Endothelial cell of umbilical vein (primary cell): Measurements from ENCODE around the gene STT3B. TPM values are rescaled to one million over a fixed set of nuclear protein-coding genes. Genes with fewer than 3 reads are reported as not detected.

Source experiments
- BruUV-seq: library from RNA; stranded (reverse); fragments of 400-500 nt; replicated peaks from 2 replicates; lab custom pipeline; 2021; lab: Mats Ljungman, UMichigan
- CTCF ChIA-PET: fragments of 300-600, 350-600 bp; sonication (Branson Sonifier 250); formaldehyde crosslinking; loops from one replicate; lab custom pipeline; 2021; ENCODE audit warnings: antibody characterized with exemption, inconsistent platforms; lab: Charles Lee
- POLR2A ChIA-PET: fragments of 300-600, 350-600 bp; sonication (Branson Sonifier 250); formaldehyde crosslinking; loops from one replicate; lab custom pipeline; 2021; ENCODE audit warnings: antibody characterized with exemption, inconsistent platforms; lab: Charles Lee
- DNase-seq: peaks from one replicate; pipeline ENCODE4 v3.0.0-alpha.2; 2011; ENCODE audit warnings: low read depth, low spot score
- FAIRE-seq: peaks from 2 replicates; lab custom pipeline; 2011; peaks lifted over from hg19 to GRCh38; lab: Jason Lieb, UNC
- H2AFZ ChIP-seq: 2 replicates; pipeline ENCODE4 v1.6.0; 2012; ENCODE audit warnings: low read depth, low read length, control low read depth, inconsistent platforms
- H3K27ac ChIP-seq: 2 replicates; pipeline ENCODE4 v1.5.1; 2011; ENCODE audit warnings: low read depth, mild to moderate bottlenecking, control low read depth, low read length, moderate library complexity; ENCODE audit not compliant: insufficient read depth
- H3K27me3 ChIP-seq, 2 experiments: 2 replicates each; pipeline versions ENCODE4 v1.6.0 to v1.6.1; 2011; ENCODE audit warnings: low read length in 2 of 2, mixed read lengths in 1 of 2; ENCODE audit not compliant: control insufficient read depth in 2 of 2, insufficient read depth in 2 of 2
- H3K36me3 ChIP-seq, 2 experiments: 2 replicates in 1 of 2; 3 replicates in 1 of 2; pipeline ENCODE4 v1.5.1; 2011; ENCODE audit warnings: low read length in 2 of 2, mild to moderate bottlenecking in 1 of 2, moderate library complexity in 1 of 2; ENCODE audit not compliant: control insufficient read depth in 2 of 2, insufficient read depth in 2 of 2; ENCODE audit errors: extremely low read depth in 1 of 2
- H3K4me1 ChIP-seq: 3 replicates; pipeline ENCODE4 v1.5.1; 2011; ENCODE audit warnings: mild to moderate bottlenecking, low read length; ENCODE audit not compliant: control insufficient read depth, insufficient read depth; ENCODE audit errors: extremely low read depth
- H3K4me2 ChIP-seq: 2 replicates; pipeline ENCODE4 v1.6.1; 2011; ENCODE audit warnings: low read length, control low read depth, mixed read lengths; ENCODE audit not compliant: insufficient read depth
- H3K4me3 ChIP-seq, 3 experiments: fragments of 200-600 bp in 1 of 3; sonication (generic), shearing (Covaris generic) in 1 of 3; replicated peaks in 1 of 3; 2 replicates each; pipeline ENCODE4 v1.5.1; 2011 to 2016; ENCODE audit warnings: control low read depth in 3 of 3, low read length in 3 of 3, mild to moderate bottlenecking in 2 of 3, inconsistent platforms in 1 of 3, low read depth in 1 of 3, moderate library complexity in 1 of 3; ENCODE audit not compliant: insufficient read depth in 1 of 3
- H3K79me2 ChIP-seq: 2 replicates; pipeline ENCODE4 v1.6.0; 2012; ENCODE audit warnings: low read length, inconsistent platforms; ENCODE audit not compliant: control insufficient read depth, insufficient read depth
- H3K9ac ChIP-seq: replicated peaks from 2 replicates; pipeline ENCODE3; 2011; ENCODE audit warnings: low read length, control low read depth; ENCODE audit not compliant: insufficient read depth; ENCODE audit errors: extremely low read depth
- H3K9me1 ChIP-seq: replicated peaks from 3 replicates; pipeline ENCODE4 v1.6.0; 2011; ENCODE audit warnings: mild to moderate bottlenecking, low read length; ENCODE audit not compliant: control insufficient read depth, insufficient read depth; ENCODE audit errors: extremely low read depth
- H3K9me3 ChIP-seq: replicated peaks from 2 replicates; pipeline ENCODE4 v1.5.1; 2012; ENCODE audit warnings: low read length, inconsistent platforms; ENCODE audit not compliant: control insufficient read depth, insufficient read depth
- H4K20me1 ChIP-seq: replicated peaks from 2 replicates; pipeline ENCODE3; 2011; ENCODE audit warnings: mild to moderate bottlenecking, low read length; ENCODE audit not compliant: control insufficient read depth, insufficient read depth; ENCODE audit errors: extremely low read depth
- EZH2 ChIP-seq: IDR thresholded peaks from 2 replicates; pipeline ENCODE4 v1.6.1; 2012; ENCODE audit warnings: borderline replicate concordance, low read depth, mild to moderate bottlenecking, moderate library complexity, low read length, inconsistent platforms; ENCODE audit not compliant: severe bottlenecking
- FOS ChIP-seq: IDR thresholded peaks from 2 replicates; pipeline ENCODE4 v1.6.1; 2011; ENCODE audit warnings: mild to moderate bottlenecking, low read length, moderate library complexity, borderline replicate concordance; ENCODE audit not compliant: insufficient read depth
- GATA2 ChIP-seq: IDR thresholded peaks from 2 replicates; pipeline ENCODE4 v1.7.0; 2011; ENCODE audit warnings: low read depth, mild to moderate bottlenecking, moderate library complexity, mixed read lengths, low read length; ENCODE audit not compliant: insufficient read length, insufficient read depth
- JUN ChIP-seq: IDR thresholded peaks from 2 replicates; pipeline ENCODE4 v1.6.1; 2011; ENCODE audit warnings: borderline replicate concordance, low read depth; ENCODE audit not compliant: insufficient read length, insufficient read depth
- MYC ChIP-seq: IDR thresholded peaks from one replicate; pipeline ENCODE4 v1.6.1; 2011; ENCODE audit warnings: mild to moderate bottlenecking, low read depth, low read length
- POLR2A ChIP-seq: IDR thresholded peaks from 2 replicates; pipeline ENCODE4 v1.6.1; 2012; ENCODE audit warnings: low read depth, mild to moderate bottlenecking, control low read depth, low read length
- POLR2AphosphoS5 ChIP-seq: IDR thresholded peaks from 2 replicates; pipeline ENCODE4 v1.6.1; 2012; ENCODE audit warnings: low read depth, mild to moderate bottlenecking, control low read depth, low read length, moderate library complexity; ENCODE audit not compliant: insufficient read depth
- dilution Hi-C: fragments of 300-500 bp; cut with MboI; formaldehyde crosslinking; loops from one replicate; pipeline ENCODE4 v1.15.0; 2019; ENCODE audit warnings: low sequenced_read_pairs; ENCODE audit not compliant: extremely low pct_ligation_motif_present
- intact Hi-C: fragments of 100-400 bp; cut with micrococcal nuclease; formaldehyde crosslinking; loops from one replicate; pipeline ENCODE4 v1.10.0; 2022
- polyA plus RNA-seq, 4 experiments: library from polyadenylated mRNA; depleted of rRNA in 3 of 4; stranded (reverse) in 3 of 4; unstranded in 1 of 4; fragments of >200 nt; gene quantifications; 2 replicates each; pipeline versions ENCODE4 v1.2.1 to v1.2.3, GENCODE V29; 2011 to 2012; ENCODE audit warnings: missing spikeins in 1 of 4
- total RNA-seq: library from RNA; stranded (reverse); gene quantifications from 2 replicates; pipeline ENCODE4 v1.2.3, GENCODE V29; 2021
- TF ChIP-seq, protein P1 (sequence below): IDR thresholded peaks from 2 replicates; pipeline ENCODE4 v1.6.1; 2011; ENCODE audit not compliant: insufficient read depth, insufficient read length
- TF ChIP-seq, protein P2 (sequence below), 2 donors: IDR thresholded peaks; 1 replicate in 1 of 2; 2 replicates in 1 of 2; pipeline ENCODE4 v1.5.1; 2011; ENCODE audit warnings: low read length in 2 of 2, mild to moderate bottlenecking in 2 of 2, moderate library complexity in 2 of 2, control low read depth in 1 of 2, inconsistent platforms in 1 of 2, low read depth in 1 of 2; ENCODE audit not compliant: insufficient read depth in 1 of 2; ENCODE audit errors: extremely low read depth in 1 of 2

The STT3B gene
- total and polyA plus RNA-seq, 2 donors (not counting 3 experiments of a cell fraction or from before 2014, with no cell fraction given): 56.4 to 113 TPM

DNA sequence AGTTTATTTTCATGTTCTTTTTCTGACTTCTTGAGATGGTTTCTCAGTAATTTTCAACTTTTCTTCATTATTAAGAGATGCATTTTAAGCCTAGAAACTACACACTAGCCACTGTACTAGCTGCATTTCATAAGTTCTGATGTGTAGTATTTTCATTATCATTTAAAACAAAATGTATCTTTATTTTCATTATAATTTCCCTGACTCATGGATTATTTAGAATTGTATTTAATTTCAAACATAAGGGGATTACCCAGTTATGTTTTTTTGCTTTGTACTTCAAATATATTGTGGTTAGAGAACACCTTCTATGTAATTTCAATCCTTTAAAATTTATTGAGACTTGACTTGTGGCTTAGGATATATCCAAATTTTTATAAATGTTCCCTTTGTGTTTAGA, 44.5 kb downstream of the STT3B start:
- H3K9me3 ChIP-seq: no peaks in the 10 kb centered on the region
- TF ChIP-seq POLR2A (no peak), FOS (no peak), GATA2 (no peak), JUN (no peak), MYC (no peak)
- TF ChIP-seq, protein P1, sequence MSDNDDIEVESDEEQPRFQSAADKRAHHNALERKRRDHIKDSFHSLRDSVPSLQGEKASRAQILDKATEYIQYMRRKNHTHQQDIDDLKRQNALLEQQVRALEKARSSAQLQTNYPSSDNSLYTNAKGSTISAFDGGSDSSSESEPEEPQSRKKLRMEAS: no peak
- dilution Hi-C loops: no loop called here
- DNase-seq (no peak), FAIRE-seq (no peak)
- H3K79me2 ChIP-seq: peaks cover 55% of the 10 kb centered on the region
- no peaks in the 10 kb centered on the region for H3K36me3 ChIP-seq
- ChIA-PET POLR2A (no interaction called here), CTCF (no interaction called here)
- H3K27me3 ChIP-seq: no peaks in the 10 kb centered on the region
- H3K27ac ChIP-seq: no peak overlapping the region
- H4K20me1 ChIP-seq: peaks cover 22% of the 10 kb centered on the region
- no TSS peak for BruUV-seq
- no peak overlapping the region for H3K4me3 ChIP-seq
- no peak overlapping the region for H3K9ac ChIP-seq
- H2AFZ ChIP-seq: no peak overlapping the region
- H3K4me1 ChIP-seq: peaks cover 6% of the 10 kb centered on the region
- no peak overlapping the region for H3K4me2 ChIP-seq
- no peaks in the 10 kb centered on the region for H3K9me1 ChIP-seq
- intact Hi-C loops: no loop called here

DNA sequence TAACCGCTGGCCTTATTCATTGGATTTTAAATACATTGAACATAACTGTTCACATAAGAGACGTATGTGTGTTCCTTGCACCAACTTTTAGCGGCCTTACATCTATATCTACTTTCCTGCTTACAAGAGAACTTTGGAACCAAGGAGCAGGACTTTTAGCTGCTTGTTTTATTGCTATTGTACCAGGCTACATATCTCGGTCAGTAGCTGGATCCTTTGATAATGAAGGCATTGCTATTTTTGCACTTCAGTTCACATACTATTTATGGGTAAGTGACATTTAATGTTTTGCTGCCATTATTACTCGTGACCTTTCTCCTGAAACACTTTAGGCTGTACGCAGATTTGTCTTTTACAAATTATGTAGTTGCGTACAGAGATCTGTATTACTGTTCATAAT, 47.1 kb downstream of the STT3B start:
- no peak for DNase-seq

More for the DNA sequence above, 47.1 kb downstream of the STT3B start:
- Histone ChIP-seq H3K4me2 (no peak overlapping the region), H3K27me3 (no peaks in the 10 kb centered on the region), H3K4me3 (no peak overlapping the region), H3K4me1 (peaks cover 6% of the 10 kb centered on the region), H3K36me3 (no peaks in the 10 kb centered on the region), H3K9ac (no peak overlapping the region), H3K27ac (no peak overlapping the region), H2AFZ (no peak overlapping the region), H4K20me1 (peaks cover 3% of the 10 kb centered on the region), H3K9me3 (no peaks in the 10 kb centered on the region), H3K9me1 (no peaks in the 10 kb centered on the region), H3K79me2 (peaks cover 47% of the 10 kb centered on the region)
- TF ChIP-seq, protein P1: no peak
- TF ChIP-seq EZH2 (no peak), FOS (no peak), POLR2A (no peak), JUN (no peak), POLR2AphosphoS5 (no peak), GATA2 (no peak)
- TF ChIP-seq, protein P2, sequence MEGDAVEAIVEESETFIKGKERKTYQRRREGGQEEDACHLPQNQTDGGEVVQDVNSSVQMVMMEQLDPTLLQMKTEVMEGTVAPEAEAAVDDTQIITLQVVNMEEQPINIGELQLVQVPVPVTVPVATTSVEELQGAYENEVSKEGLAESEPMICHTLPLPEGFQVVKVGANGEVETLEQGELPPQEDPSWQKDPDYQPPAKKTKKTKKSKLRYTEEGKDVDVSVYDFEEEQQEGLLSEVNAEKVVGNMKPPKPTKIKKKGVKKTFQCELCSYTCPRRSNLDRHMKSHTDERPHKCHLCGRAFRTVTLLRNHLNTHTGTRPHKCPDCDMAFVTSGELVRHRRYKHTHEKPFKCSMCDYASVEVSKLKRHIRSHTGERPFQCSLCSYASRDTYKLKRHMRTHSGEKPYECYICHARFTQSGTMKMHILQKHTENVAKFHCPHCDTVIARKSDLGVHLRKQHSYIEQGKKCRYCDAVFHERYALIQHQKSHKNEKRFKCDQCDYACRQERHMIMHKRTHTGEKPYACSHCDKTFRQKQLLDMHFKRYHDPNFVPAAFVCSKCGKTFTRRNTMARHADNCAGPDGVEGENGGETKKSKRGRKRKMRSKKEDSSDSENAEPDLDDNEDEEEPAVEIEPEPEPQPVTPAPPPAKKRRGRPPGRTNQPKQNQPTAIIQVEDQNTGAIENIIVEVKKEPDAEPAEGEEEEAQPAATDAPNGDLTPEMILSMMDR (IDR thresholded peaks at IDR 0.05; ENCODE audit: extremely low read depth in 1 of 2, insufficient read depth in 1 of 2, low read depth in 1 of 2, low read length in 2 of 2): no peak
- intact Hi-C loops: no loop called here
- dilution Hi-C loops: no loop called here
- BruUV-seq: no TSS peak
- POLR2A ChIA-PET: no interaction called here
- CTCF ChIA-PET: interaction anchor here (1.0 to 1.6 kb wide), 3 partner anchors 10 to 13 kb away, joined by 3 to 4 read pairs (median 3); no protein-coding TSS in a partner anchor
- no peak for FAIRE-seq
